Psoas muscle (tissue), 8 donors: ENCODE data around the gene ELF2. TPM values are rescaled to one million over a fixed set of nuclear protein-coding genes. Genes with fewer than 3 reads are reported as not detected.
"Not testable (repeated sequence)": the region's sequence is repeated elsewhere in the genome, so short reads cannot be mapped to it uniquely, and the experiment has no call there.

ENCODE experiments used
- ATAC-seq, 4 donors: fragments of 200-7000 bp; cut with Tn5 transposase; one replicate each; pipeline ENCODE4 v1.9.1; 2020; ENCODE audit warnings: moderate library complexity in 3 of 4, mild to moderate bottlenecking in 2 of 4
- DNase-seq, 2 donors: peaks; one replicate each; pipeline ENCODE4 v3.0.0-alpha.2; 2020
- H3K27ac ChIP-seq: fragments of 200-600 bp; one replicate; pipeline ENCODE4 v1.8.0; 2022
- H3K27me3 ChIP-seq, 3 donors: fragments of 200-600 bp in 1 of 3; one replicate each; pipeline versions ENCODE4 v1.6.1 to v1.8.0; 2013 to 2022; ENCODE audit warnings: low read length in 2 of 3, mild to moderate bottlenecking in 2 of 3, moderate library complexity in 1 of 3; ENCODE audit not compliant: insufficient read depth in 3 of 3
- H3K36me3 ChIP-seq, 2 donors: fragments of 200-600 bp in 1 of 2; one replicate each; pipeline versions ENCODE4 v1.6.1 to v1.8.0; 2013 to 2022; ENCODE audit warnings: low read depth in 1 of 2, mild to moderate bottlenecking in 1 of 2, moderate library complexity in 1 of 2; ENCODE audit not compliant: insufficient read depth in 1 of 2
- H3K4me1 ChIP-seq: fragments of 200-600 bp; one replicate; pipeline ENCODE4 v1.8.0; 2022
- H3K4me3 ChIP-seq: fragments of 200-600 bp; one replicate; pipeline ENCODE4 v1.8.0; 2022; ENCODE audit warnings: mild to moderate bottlenecking
- H3K9me3 ChIP-seq: fragments of 200-600 bp; one replicate; pipeline ENCODE4 v1.8.0; 2022
- CTCF ChIP-seq: fragments of 200-600 bp; IDR thresholded peaks from one replicate; pipeline ENCODE4 v1.8.0; 2022; ENCODE audit warnings: antibody characterized with exemption
- WGBS, 3 donors: extraction: QIAGEN DNeasy Blood & Tissue Kit; methylation state at CpG; one replicate each; pipeline versions ENCODE4 v1.1.6 to v1.1.7; 2013; 5-methylcytosine and 5-hydroxymethylcytosine counted together
- intact Hi-C, 2 donors: fragments of 100-400 bp; cut with DNase I; formaldehyde crosslinking; loops; one replicate each; pipeline versions ENCODE4 v1.11.0 to v1.14.2; 2022
- polyA plus RNA-seq, 3 donors: library from polyadenylated mRNA; stranded (reverse); fragments of 200-250 nt; gene quantifications; one replicate each; pipeline ENCODE4 v1.2.3, GENCODE V29; 2013
- total RNA-seq, 4 donors: library from RNA; stranded (reverse); fragmentation: NEBNext Ultra II Directional in 2 of 4; extraction: Animal tissue kit (Norgen Biotek cat#: 25700) in 2 of 4; gene quantifications; one replicate each; pipeline versions ENCODE4 v1.2.1 to v1.2.4, GENCODE V29; 2021 to 2023
- donor health status: healthy with polysubstance abuse.
- donor health status: DM: no; HTN: no; CAD: no; lungs with moderate emphysema.
- donor health status: Bipolar disorder and iron deficiency.
- donor health status: healthy.
- donor health status: DM: yes; HTN: yes; CAD: no.
- donor health status: DM: no; HTN: no; CAD: no.
- donor health status: DM: no; HTN: no; CAD: no.
- donor health status: DM: yes; HTN: yes; CAD: no.

ELF2 gene
- total and polyA plus RNA-seq, 7 donors: 10.3 to 31.7 (median 27.0) TPM

GRCh38 chr4:139200506-139200905, 23.5 kb upstream of the ELF2 start:
- H3K4me3 ChIP-seq: no peak overlapping the region
- ATAC-seq: no peak
- no peaks in the 10 kb centered on the region for H3K36me3 ChIP-seq
- H3K4me1 ChIP-seq: no peaks in the 10 kb centered on the region
- no peak for TF ChIP-seq CTCF
- no peak overlapping the region for H3K27ac ChIP-seq
- no peaks in the 10 kb centered on the region for H3K9me3 ChIP-seq
- WGBS, 3 donors: 90 to 95% (median 94%) methylated on average over 4 of the region's 4 CpGs
- no peak for DNase-seq
- intact Hi-C loops: no loop called here
- H3K27me3 ChIP-seq: no peaks in the 10 kb centered on the region

GRCh38 chr4:139200102-139200501, 23.1 kb upstream of the ELF2 start:
- DNase-seq: no peak
- 80 to 86% (median 81%) methylated on average over 4 of the region's 4 CpGs for WGBS, 3 donors
- intact Hi-C loops: no loop called here
- TF ChIP-seq CTCF: no peak
- Histone ChIP-seq H3K9me3 (no peaks in the 10 kb centered on the region), H3K4me3 (no peak overlapping the region), H3K27ac (no peak overlapping the region), H3K36me3 (no peaks in the 10 kb centered on the region), H3K4me1 (no peaks in the 10 kb centered on the region), H3K27me3 (no peaks in the 10 kb centered on the region)
- no peak for ATAC-seq

- H3K27ac ChIP-seq, DNase-seq, H3K27me3 ChIP-seq, H3K9me3 ChIP-seq, H3K4me3 ChIP-seq, H3K4me1 ChIP-seq, ATAC-seq, H3K36me3 ChIP-seq, intact Hi-C loops: not testable (repeated sequence)
- 86 to 88% (median 87%) methylated on average over 4 of the region's 4 CpGs for WGBS, 3 donors
These were observed 20.2 kb upstream of the ELF2 start for GRCh38 chr4:139197214-139197613.

- H3K9me3 ChIP-seq: no peaks in the 10 kb centered on the region
- H3K4me3 ChIP-seq: no peak overlapping the region
- no peak for DNase-seq
- no peak for ATAC-seq
- H3K27ac ChIP-seq: no peak overlapping the region
- no peak for TF ChIP-seq CTCF
- no peaks in the 10 kb centered on the region for H3K36me3 ChIP-seq
- 56 to 84% (median 79%) methylated on average over 3 of the region's 3 CpGs for WGBS, 3 donors
- intact Hi-C loops: no loop called here
- H3K4me1 ChIP-seq: no peaks in the 10 kb centered on the region
- H3K27me3 ChIP-seq: no peaks in the 10 kb centered on the region
These were observed 19.4 kb upstream of the ELF2 start for GRCh38 chr4:139196462-139196861.

GRCh38 chr4:139191373-139191772, 14.4 kb upstream of the ELF2 start:
- Histone ChIP-seq H3K9me3 (no peaks in the 10 kb centered on the region), H3K27ac (no peak overlapping the region), H3K27me3 (no peaks in the 10 kb centered on the region), H3K36me3 (no peaks in the 10 kb centered on the region), H3K4me1 (no peaks in the 10 kb centered on the region), H3K4me3 (no peak overlapping the region)
- no peak for ATAC-seq
- no peak for DNase-seq
- WGBS, 3 donors: 87 to 91% (median 88%) methylated on average over 2 of the region's 2 CpGs
- intact Hi-C loops: no loop called here
- TF ChIP-seq CTCF: no peak
